K562 (cell line): Measurements from ENCODE around the gene OR6S1. TPM values are rescaled to one million over a fixed set of nuclear protein-coding genes. Genes with fewer than 3 reads are reported as not detected.

Experiments
- ATF7 ChIP-seq: fragments of 450-650 bp; IDR thresholded peaks from 2 replicates; pipeline ENCODE4 v1.7.1; 2014; ENCODE audit warnings: mild to moderate bottlenecking, moderate library complexity
- C11orf30 ChIP-seq: fragments of 450-650 bp; IDR thresholded peaks from 2 replicates; pipeline ENCODE4 v1.6.1; 2016; ENCODE audit warnings: low read depth, mild to moderate bottlenecking
- HNRNPH1 ChIP-seq: fragments of 200-400 bp; formaldehyde crosslinking; optimal IDR thresholded peaks from 2 replicates; pipeline ENCODE3; 2017; ENCODE audit warnings: low read depth, mild to moderate bottlenecking, low read length, moderate library complexity
- LARP7 ChIP-seq: fragments of 450-650 bp; IDR thresholded peaks from 2 replicates; pipeline ENCODE4 v1.6.1; 2016
- LCOR ChIP-seq: sonication (generic); formaldehyde crosslinking; IDR thresholded peaks from 2 replicates; pipeline ENCODE4 v1.8.0; 2022; ENCODE audit warnings: mild to moderate bottlenecking, missing genetic modification reagents
- MAFF ChIP-seq: IDR thresholded peaks from 2 replicates; pipeline ENCODE4 v1.6.1; 2012; ENCODE audit warnings: low read length, improper control_type of control experiment
- MCM7 ChIP-seq, 2 experiments: fragments of 450-650 bp; IDR thresholded peaks; 2 replicates each; pipeline ENCODE4 v1.6.1; 2016 to 2018
- MEF2D ChIP-seq: conservative IDR thresholded peaks from 2 replicates; pipeline ENCODE4 v1.6.1; 2016; ENCODE audit warnings: low read depth, missing genetic modification characterization, missing compliant biosample characterization
- POLR2AphosphoS5 ChIP-seq: IDR thresholded peaks from 2 replicates; pipeline ENCODE4 v1.6.1; 2011; ENCODE audit warnings: mild to moderate bottlenecking, low read depth, low read length, moderate library complexity; ENCODE audit not compliant: control insufficient read depth, insufficient read depth
- SMAD1 ChIP-seq: fragments of 150-350 bp; IDR thresholded peaks from 2 replicates; pipeline ENCODE4 v1.6.1; 2014; ENCODE audit warnings: low read length, low read depth; ENCODE audit not compliant: partially characterized antibody
- ZBTB17 ChIP-seq: fragments of 450-650 bp; formaldehyde crosslinking; IDR thresholded peaks from 2 replicates; pipeline ENCODE4 v1.4.0; 2020; ENCODE audit warnings: mild to moderate bottlenecking
- ZNF668 ChIP-seq: fragments of 250-450 bp; sonication (Bioruptor Pico); IDR thresholded peaks from 2 replicates; pipeline ENCODE4 v1.8.0; 2022; ENCODE audit warnings: mild to moderate bottlenecking, inconsistent platforms
- ZNF780A ChIP-seq: fragments of 250-450 bp; sonication (Bioruptor Pico); IDR thresholded peaks from 2 replicates; pipeline ENCODE4 v1.5.0; 2021; ENCODE audit warnings: mild to moderate bottlenecking
- polyA plus RNA-seq, 8 experiments: library from polyadenylated mRNA; depleted of rRNA in 4 of 8; stranded (reverse) in 5 of 8; unstranded in 3 of 8; fragments of >200 nt; fragmentation: Nextera tagmentation in 2 of 8; fragmentation: Illumina TruSeq in 1 of 8; extraction: Ambion mirVana in 2 of 8; extraction: Trizol in 1 of 8; gene quantifications; 2 replicates each; pipeline versions ENCODE4 v1.2.1 to v1.2.3, GENCODE V29; 2011 to 2014; ENCODE audit warnings: inconsistent platforms in 1 of 8, missing spikeins in 1 of 8
- total RNA-seq, 7 experiments: library from RNA; depleted of rRNA in 6 of 7; stranded (reverse); fragments of >200 nt in 6 of 7; fragmentation: Illumina TruSeq in 2 of 7; extraction: Trizol in 2 of 7; gene quantifications; 2 replicates each; pipeline versions ENCODE4 v1.2.1 to v1.2.3, GENCODE V29; 2011 to 2021; ENCODE audit warnings: low replicate concordance in 1 of 7
- TF ChIP-seq, protein P1 (sequence below), 2 experiments: fragments of 450-650 bp; IDR thresholded peaks; 2 replicates each; pipeline ENCODE4 v1.6.1; 2016; ENCODE audit warnings: mild to moderate bottlenecking in 2 of 2, borderline replicate concordance in 1 of 2, low read depth in 1 of 2, moderate library complexity in 1 of 2
- TF ChIP-seq, protein P2 (sequence below): sonication (generic); formaldehyde crosslinking; IDR thresholded peaks from 2 replicates; pipeline ENCODE4 v1.9.0; 2022; ENCODE audit warnings: mild to moderate bottlenecking, missing genetic modification reagents
- TF ChIP-seq, protein P3 (sequence below): fragments of 250-450 bp; sonication (Bioruptor Pico); IDR thresholded peaks from 2 replicates; pipeline ENCODE4 v1.5.0; 2021
- TF ChIP-seq, protein P4 (sequence below), 2 experiments: fragments of 450-650 bp in 1 of 2; sonication (generic) in 1 of 2; formaldehyde crosslinking in 1 of 2; IDR thresholded peaks in 1 of 2; conservative IDR thresholded peaks in 1 of 2; 2 replicates each; pipeline versions ENCODE4 v1.6.1 to v1.8.1; 2016 to 2023; ENCODE audit warnings: mild to moderate bottlenecking in 2 of 2, moderate library complexity in 2 of 2, inconsistent platforms in 1 of 2, missing genetic modification reagents in 1 of 2
- TF ChIP-seq, protein P5 (sequence below): IDR thresholded peaks from 3 replicates; pipeline ENCODE4 v1.6.1; 2011; ENCODE audit warnings: borderline replicate concordance, mild to moderate bottlenecking; ENCODE audit not compliant: insufficient read length, insufficient read depth

OR6S1 gene
- total and polyA plus RNA-seq, 9 of the 15 experiments (the other 6 are each of a cell fraction or from before 2014, with no cell fraction given) = not detected

DNA sequence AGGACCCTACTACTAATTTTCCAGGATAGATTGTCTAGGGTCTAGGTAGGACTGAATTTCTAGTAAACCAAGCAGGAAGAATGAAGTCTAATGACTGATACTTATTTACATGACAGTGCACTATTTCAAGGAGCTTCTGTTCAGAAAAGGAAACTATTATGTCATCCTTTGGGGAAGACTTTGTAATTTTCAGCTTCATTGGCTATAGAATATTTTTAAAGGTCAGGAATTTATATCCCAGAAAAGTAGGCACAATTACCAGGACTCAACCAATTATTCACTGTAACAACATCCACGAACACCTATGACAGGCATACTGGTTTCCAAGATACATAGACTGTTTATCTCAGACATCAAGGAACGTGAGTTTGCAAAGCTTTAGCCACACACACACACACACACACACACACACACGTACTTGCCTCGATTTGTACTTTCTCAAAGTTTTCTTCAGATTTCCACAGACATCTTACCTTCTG, 23.2 kb downstream of the OR6S1 start (continued):
- TF ChIP-seq MCM7 (IDR thresholded peaks at IDR 0.05) (no peak), LARP7 (no peak), MEF2D (tag) (0 out of 2 replicates have a peak, but pooled peaks have one; percentile 34), ZBTB17 (CRISPR knock-in tag) (no peak), ATF7 (peak; percentile 72), LCOR (no peak), MAFF (peak; percentile 52), ZNF668 (CRISPR knock-in tag) (no peak), ZNF780A (no peak), C11orf30 (peak; percentile 86), SMAD1 (no peak), POLR2AphosphoS5 (no peak), HNRNPH1 (no peak)
- TF ChIP-seq, protein P1, sequence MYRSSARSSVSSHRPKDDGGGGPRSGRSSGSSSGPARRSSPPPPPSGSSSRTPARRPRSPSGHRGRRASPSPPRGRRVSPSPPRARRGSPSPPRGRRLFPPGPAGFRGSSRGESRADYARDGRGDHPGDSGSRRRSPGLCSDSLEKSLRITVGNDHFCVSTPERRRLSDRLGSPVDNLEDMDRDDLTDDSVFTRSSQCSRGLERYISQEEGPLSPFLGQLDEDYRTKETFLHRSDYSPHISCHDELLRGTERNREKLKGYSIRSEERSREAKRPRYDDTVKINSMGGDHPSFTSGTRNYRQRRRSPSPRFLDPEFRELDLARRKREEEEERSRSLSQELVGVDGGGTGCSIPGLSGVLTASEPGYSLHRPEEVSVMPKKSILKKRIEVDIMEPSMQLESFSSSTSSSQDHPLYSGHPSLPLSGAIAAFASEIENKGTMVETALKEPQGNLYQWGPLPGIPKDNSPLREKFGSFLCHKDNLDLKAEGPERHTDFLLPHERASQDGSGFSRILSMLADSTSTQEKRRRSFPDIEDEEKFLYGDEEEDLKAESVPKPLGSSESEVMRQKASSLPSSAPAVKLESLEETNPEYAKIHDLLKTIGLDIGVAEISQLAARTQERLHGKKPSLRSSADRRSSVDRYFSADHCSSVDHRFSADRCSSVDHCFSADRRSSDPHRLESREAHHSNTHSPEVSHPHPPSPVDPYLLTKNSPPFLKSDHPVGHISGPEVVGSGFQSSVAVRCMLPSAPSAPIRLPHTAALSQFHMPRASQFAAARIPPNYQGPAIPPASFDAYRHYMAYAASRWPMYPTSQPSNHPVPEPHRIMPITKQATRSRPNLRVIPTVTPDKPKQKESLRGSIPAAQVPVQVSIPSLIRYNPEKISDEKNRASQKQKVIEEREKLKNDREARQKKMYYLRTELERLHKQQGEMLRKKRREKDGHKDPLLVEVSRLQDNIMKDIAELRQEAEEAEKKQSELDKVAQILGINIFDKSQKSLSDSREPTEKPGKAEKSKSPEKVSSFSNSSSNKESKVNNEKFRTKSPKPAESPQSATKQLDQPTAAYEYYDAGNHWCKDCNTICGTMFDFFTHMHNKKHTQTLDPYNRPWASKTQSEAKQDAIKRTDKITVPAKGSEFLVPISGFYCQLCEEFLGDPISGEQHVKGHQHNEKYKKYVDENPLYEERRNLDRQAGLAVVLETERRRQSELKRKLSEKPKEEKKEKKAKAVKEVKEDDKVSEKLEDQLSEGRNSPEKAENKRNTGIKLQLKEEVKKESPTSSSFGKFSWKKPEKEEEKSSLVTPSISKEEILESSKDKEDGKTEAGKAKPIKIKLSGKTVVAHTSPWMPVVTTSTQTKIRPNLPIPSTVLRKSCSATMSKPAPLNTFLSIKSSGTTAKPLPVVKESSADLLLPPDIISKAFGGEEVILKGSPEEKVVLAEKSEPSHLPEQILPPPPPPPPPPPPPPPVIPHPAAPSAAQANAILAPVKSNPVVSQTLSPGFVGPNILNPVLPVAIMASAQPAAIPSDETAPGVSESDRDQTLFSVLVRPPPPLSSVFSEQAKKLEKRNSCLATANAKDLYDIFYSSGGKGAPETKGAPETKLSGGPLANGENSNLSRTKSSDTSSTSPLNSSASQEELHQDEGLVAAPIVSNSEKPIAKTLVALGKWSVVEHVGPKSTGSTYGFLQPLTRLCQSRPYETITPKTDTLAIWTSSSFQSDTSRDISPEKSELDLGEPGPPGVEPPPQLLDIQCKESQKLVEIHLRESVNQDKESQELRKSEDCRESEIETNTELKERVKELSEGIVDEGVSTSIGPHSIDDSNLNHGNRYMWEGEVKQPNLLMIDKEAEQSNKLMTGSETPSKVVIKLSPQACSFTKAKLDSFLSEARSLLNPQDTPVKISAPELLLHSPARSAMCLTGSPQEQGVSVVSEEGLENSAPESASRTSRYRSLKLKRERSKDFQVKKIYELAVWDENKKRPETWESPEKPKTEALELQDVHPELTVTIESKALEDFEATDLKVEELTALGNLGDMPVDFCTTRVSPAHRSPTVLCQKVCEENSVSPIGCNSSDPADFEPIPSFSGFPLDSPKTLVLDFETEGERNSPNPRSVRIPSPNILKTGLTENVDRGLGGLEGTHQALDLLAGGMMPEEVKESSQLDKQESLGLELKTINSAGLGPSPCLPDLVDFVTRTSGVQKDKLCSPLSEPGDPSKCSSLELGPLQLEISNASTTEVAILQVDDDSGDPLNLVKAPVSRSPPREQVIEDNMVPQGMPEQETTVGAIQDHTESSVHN (IDR thresholded peaks at IDR 0.05; ENCODE audit: borderline replicate concordance in 1 of 2, low read depth in 1 of 2) = peak in 1 of 2 experiments; percentile 67; a peak in 1 of 4 replicates
- TF ChIP-seq, protein P2, sequence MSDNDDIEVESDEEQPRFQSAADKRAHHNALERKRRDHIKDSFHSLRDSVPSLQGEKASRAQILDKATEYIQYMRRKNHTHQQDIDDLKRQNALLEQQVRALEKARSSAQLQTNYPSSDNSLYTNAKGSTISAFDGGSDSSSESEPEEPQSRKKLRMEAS (CRISPR knock-in tag) = no peak
- TF ChIP-seq, protein P3, sequence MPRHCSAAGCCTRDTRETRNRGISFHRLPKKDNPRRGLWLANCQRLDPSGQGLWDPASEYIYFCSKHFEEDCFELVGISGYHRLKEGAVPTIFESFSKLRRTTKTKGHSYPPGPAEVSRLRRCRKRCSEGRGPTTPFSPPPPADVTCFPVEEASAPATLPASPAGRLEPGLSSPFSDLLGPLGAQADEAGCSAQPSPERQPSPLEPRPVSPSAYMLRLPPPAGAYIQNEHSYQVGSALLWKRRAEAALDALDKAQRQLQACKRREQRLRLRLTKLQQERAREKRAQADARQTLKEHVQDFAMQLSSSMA (CRISPR knock-in tag) = no peak
- TF ChIP-seq, protein P4, sequence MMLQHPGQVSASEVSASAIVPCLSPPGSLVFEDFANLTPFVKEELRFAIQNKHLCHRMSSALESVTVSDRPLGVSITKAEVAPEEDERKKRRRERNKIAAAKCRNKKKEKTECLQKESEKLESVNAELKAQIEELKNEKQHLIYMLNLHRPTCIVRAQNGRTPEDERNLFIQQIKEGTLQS (IDR thresholded peaks at IDR 0.05) = peak; percentile 75
- TF ChIP-seq, protein P4 (CRISPR knock-in tag; conservative IDR thresholded peaks at IDR 0.05) = no peak
- TF ChIP-seq, protein P5, sequence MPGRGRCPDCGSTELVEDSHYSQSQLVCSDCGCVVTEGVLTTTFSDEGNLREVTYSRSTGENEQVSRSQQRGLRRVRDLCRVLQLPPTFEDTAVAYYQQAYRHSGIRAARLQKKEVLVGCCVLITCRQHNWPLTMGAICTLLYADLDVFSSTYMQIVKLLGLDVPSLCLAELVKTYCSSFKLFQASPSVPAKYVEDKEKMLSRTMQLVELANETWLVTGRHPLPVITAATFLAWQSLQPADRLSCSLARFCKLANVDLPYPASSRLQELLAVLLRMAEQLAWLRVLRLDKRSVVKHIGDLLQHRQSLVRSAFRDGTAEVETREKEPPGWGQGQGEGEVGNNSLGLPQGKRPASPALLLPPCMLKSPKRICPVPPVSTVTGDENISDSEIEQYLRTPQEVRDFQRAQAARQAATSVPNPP = no peak
